Central memory CD4-positive, alpha-beta T cell (primary cell): Measurements from ENCODE around the gene SLC44A1.
A peak's percentile ranks its signal among the peaks of the same experiment; 100 is the strongest.

Source experiments
- DNase-seq: peaks from one replicate; pipeline ENCODE4 v3.0.0; 2022

Gene SLC44A1

DNA sequence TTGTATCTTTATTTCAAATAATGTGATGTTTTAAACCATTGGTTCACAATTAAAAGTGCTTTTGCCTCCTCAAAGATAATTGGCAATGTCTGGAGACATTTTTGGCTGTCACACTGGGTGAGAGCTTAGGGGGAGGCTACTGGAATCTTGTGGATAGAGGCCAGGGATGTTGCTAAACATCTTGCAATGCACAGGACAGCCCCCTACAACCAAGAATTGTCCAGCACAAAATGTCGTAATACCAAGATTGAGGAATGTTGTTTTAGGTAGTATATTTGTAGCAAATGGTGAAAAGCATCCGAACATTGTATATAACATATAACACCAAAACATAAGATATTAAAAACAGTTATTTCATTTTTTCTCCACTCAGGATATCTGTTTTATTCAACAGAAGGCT is 99.8 kb downstream of the SLC44A1 start:
- no peak for DNase-seq

DNA sequence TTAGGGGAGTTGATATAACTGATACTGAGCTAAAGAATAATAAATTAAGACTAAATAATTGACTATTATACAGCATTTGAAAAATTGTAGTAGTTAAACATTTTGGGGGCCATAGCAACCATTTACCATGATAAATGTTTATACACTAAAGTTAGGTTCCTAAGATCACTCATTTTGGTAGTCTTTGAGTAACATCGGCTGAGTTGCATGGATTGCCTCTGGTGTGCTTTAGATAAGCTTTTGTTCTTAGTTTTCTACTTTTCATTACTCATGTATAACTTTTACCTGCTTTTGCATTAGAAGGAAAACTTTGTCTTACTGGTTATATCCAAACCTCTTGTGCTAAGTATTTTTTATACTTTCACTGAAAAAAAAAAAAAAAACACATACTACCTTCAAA is 101.2 kb downstream of the SLC44A1 start:
- no peak for DNase-seq

DNA sequence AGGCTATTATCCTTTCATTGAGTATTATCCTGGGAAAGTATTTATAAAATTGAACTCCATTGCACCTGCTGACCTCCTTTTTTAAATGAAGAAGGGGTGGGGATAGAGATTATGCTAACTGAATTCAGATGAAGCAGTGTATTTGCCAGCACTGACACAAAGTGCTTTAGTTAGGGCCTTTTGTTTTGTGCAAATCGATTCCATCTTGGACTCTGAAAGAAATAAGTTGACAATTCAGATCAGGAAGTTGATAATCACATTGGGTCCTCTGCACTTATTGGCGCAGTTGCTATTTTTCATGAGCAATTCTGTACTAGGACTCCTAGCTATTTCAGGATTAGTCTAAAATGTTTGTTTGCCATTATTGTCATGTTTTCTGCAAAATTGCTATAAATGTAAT is 101.8 kb downstream of the SLC44A1 start:
- no peak for DNase-seq

DNA sequence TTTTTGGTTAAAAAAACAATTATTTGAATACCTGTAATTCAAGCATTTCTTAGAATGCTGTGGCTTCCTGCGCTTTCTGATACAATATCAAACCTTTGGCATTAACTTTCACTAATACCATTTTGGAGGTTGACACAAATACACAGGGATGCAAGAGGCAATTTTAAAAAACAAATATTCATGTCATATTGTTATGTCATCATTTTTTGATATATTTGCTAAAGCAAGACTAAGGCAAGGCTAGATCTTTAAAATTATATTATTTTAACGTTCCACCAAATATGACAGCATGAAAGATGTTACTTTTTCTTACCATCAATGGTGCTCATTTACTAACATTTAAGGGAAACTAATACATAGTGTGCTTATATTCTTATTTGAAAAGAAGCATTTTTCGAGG is 110.0 kb downstream of the SLC44A1 start:
- DNase-seq: no peak

DNA sequence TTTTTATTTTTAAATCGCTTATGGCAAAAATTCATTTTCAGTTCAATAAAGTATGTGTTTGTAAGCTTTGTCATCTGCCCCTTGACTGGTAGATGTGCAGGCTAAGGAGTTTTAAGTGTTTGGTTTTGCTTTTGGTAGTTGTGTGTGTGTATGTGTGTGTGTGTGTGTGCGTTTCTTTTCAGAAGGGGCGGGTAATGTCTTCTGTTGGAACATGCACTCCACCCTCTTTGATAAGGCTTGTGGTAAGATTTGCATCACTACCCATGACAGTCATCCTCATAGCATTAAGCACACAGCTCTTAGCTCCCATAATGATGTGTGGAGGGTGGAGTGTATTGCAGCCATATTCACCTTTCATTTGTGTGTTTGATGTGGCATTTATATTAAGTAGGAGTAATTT is 111.3 kb downstream of the SLC44A1 start:
- DNase-seq: peak; percentile 24

DNA sequence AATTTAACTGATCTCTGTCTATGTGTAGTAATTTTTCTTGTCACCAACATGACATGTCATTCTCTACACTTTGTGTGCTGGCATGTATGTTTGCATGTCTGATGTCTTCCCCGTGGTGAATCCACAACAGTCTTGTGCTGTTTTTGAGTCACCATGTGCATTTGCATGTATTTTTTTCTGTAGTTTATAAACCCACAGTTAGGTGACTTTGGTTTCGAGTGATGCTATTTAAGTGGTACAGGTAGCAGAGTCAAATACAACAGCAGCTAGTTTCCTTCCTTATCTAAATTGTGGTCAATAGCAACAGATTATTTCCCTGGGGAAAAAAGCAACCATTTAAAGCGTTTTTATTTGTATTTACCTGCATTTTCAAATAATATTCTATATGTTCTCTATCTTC is 113.5 kb downstream of the SLC44A1 start:
- DNase-seq: no peak

DNA sequence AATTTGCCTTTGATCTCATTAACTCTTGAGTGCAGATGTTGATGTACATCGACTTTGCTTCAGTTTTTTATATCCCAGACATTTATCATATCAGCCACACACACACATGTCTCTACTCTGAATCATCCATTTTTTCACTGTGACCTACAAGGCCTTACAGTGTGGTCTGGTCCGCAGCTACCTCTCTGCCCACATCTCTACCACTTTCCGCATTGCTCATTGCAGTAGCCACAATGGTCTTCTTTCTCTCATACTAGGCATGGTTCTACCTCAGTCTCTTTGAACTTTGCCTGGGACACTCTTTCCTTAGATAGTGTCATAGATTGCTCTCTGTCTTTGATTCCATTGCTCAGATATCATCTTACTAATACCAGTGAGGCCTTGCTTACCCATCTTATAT is 115.4 kb downstream of the SLC44A1 start:
- no peak for DNase-seq

DNA sequence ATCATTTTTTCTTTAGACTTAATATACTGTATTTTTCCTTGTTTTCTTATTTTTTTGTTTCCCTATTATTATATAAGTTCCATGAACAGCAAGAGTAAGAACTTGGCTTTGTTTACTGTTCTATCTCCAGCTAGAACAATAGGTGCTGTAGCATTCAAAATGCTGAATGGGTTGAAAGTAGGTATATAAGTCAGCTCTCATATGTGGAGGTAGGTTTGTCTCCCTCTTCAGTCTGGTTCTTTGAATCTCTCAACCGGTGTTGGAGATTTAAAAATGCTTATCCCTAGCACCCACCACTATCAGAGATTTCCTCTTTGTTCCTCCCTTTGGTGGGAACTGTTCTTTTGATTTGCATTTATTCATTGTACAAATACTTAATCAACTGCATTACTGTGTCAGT is 115.9 kb downstream of the SLC44A1 start:
- no peak for DNase-seq

DNA sequence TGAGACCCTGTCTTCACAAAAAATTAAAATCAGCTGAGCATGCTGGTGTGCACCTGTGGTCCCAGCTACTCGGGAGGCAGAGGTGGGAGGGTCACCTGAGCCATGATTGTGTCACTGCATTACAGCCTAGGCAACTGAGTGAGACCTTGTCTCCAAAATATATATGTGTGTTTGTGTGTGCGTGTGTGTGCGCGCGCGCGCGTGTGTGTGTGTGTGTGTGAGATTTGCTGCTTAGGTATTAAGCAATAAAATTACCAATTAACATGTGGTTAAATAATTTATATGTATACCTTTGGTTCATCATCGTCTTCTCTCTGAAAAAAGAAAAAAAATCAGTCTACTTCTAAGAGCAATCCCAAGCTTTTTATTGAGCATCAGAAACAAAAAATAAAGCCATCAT is 117.4 kb downstream of the SLC44A1 start:
- no peak for DNase-seq

DNA sequence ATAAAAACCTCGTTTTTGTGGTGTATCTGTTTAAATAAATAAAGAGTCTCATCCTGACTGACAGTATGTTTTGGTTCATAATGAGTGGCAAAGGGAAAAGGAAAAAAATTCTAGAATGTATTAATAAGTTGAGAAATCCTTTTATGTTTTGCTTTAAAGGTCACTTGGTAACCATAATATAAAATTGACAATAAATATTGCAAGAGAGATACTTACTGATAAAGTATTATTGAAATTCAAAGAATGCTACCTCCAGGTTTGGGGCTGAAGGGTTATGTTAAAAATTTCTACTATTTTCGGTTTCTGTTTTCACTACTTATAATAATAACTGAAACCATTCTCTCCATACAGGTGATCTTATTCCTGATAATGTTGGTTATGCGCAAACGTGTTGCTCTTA is 118.0 kb downstream of the SLC44A1 start:
- DNase-seq: no peak

DNA sequence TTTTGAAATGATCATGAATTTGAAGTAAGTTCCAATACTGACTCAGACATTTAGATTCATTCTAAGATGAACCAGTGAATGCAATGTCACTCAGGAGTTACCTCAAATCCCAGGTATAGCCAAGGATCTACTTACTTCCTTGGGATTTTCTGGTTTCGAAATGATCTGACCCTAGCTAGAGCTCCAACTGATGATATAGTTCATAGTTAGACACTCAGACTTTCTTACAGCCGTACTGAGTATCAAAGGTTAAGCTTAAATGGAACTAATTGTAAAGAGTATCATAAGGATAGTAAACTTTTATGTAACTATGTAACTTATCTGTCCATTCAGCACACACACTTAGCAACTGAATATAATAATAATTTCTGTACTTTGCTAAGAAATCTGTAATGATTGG is 119.4 kb downstream of the SLC44A1 start:
- DNase-seq: no peak

DNA sequence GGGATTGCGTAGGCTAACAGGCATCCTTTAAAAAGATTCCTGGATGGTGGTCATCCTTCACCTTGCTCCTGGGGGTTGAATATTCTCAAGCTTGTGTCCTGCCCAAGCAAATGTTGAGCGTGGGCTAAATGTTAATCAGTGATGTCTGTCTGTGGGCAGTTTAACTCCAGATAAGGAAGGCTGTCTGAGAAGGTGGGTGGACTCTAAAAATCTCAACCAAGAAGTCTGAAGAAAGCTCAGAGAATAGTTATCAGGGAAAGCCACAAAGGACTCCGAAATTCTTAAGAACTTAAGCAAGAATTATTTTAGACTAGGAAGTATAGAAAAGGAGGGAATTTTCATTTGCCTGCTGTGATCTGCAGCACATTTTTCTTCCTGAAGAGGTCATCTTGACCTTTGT is 125.5 kb downstream of the SLC44A1 start:
- no peak for DNase-seq

DNA sequence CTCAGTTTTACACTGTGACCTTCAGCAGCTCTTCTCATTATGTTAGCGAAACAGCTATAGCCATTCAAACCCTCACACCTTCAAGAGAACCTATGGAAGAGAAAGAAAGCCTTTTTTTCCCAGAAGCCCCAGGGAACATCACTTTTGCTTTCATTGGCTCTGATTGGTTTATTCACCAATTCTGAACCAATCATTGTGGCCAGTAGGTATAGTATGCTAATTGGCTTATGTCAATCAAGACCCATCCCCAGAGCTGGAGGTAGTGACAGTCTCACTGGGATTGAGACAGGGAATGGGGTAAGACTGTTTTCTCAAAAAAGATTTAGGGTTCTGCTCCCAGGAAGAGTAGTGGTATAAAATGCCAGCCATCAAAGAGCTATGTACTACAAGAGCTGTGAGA is 129.3 kb downstream of the SLC44A1 start:
- no peak for DNase-seq

DNA sequence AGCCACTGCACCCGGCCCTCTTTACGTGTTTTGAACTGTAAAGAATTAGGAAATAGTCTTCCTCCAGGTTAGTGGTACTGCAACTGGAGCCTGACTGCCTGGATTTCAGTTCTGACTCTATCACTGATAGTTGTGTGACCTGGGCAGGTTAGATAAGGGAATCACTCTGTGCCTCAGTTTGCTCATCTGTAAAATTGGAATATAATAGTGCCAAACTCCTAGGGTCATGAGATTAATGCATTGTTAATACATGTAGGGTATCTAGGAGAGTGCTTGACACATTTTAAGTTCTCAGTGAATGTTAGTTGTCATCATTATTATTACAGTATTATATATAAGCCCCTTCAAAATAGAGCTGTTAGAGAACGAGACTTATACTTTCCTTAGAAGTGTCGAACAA is 130.9 kb downstream of the SLC44A1 start:
- no peak for DNase-seq

DNA sequence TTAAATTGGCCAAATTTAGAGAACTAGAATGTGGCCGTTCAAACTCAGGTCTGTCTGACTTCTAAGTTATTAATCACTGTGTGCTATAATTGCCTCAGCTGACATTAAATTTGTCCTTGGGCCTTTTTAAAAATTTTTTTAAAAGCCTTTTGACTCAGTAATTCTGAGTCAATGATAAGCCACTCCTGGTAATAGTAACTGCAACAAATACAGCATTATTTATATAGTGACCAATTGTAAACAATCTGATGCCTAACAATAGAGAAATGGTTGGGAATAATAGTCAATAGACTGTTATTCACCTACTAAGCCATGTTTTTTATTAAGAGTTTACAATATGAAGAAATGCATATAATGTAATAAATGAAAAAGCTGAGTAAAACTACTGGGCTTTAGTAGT is 132.4 kb downstream of the SLC44A1 start:
- DNase-seq: no peak

DNA sequence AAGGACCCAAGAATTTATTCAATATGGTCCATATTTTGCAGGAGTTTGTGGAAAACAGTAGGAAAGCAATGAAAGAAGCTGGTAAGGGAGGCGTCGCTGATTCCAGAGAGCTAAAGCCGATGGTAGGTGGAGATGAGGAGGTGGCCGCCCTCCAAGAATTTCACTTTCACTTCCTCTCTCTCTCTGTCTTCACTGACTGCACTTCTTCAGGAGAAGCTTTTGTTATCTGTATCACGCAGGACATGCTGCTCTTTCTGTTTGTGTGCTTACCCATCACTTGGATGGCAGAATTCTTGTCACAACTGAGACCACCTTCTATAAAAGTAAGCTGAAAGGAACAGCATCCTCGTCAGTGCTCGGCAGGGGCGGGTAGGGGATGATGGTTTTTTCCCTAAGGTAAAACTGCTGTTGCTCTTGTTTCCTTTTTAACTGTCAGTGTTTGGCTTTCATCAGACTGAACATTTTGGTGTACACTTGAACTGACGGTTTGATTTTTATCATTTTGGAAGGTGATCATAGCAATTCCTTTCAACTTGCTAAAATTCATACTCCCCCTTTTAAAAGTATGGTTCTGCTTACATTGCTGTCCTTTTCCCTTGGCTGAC is 141.0 kb downstream of the SLC44A1 start:
- peak; percentile 22 for DNase-seq

DNA sequence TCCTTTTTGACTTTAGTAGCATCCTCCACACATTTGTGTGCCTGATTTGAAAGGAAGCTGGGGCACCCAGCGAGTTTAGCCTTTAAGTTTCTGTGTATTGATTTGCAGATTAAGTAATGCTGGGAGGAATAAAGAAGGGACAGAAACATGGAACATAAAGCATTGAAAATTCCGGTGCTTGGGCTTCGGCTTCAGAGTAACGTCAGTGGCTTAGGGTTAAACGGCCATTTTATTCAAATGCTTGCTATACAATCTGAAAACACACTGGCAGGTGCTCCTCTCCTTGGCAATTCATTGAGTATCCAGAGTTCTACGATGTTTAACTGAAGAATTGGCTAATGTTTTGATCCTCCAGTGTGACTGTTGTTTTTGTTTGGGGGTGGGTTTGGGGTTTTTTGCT is 145.3 kb downstream of the SLC44A1 start:
- no peak for DNase-seq

DNA sequence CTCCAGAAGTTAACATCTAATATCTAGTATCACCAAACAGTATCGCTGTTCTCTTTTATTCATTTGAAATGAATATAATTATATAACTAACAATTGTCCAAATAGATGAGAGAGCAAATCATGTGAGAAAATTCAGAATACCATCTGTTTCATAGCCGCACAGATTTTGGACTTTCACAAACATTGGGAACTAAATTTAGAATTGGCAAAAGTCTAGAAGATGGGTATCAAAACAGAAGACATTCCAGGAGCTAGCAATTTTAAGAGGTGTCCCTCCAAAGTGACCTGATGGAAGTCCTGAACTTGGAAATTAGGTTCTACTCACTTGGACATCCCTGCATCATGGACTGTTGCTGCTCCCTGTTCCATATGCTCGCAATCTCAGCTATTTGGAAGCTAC is 146.4 kb downstream of the SLC44A1 start:
- no peak for DNase-seq

DNA sequence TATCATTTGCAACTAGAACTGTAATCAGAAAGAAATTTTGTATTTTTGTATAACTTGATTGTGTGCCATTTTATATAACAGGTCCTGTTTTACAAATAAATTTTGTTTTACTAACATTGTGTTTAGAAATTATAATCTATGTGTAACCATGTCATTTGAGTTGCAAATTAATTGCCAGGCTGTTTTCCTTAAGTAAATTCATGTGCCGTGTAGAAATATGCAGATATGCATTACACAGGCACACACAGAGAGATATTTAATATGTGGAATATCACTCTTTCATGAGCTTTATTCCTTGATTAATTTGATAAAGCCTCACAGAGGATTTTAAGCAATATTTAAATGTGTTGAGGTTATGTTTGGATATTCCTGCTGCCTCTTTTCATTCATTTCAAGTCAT is 146.8 kb downstream of the SLC44A1 start:
- no peak for DNase-seq

DNA sequence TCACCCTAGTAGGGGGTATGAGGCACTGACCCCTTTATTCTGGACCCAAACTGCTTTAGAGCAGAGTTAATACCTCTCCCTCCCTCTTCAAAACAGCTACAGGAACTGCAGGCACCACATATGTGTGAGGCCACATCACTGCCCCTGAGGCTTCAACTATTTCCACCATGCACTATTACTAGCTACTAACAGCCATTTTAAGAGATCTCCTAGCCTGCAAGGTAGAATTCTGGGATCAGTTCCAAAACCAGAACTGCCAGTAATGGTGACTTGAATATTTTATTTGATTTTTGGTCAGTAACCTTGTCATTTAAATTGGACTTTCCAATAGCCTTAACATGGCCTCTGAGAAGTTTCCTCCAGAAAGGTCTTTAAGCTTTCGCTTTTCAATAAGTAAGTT is 148.1 kb downstream of the SLC44A1 start:
- DNase-seq: no peak

DNA sequence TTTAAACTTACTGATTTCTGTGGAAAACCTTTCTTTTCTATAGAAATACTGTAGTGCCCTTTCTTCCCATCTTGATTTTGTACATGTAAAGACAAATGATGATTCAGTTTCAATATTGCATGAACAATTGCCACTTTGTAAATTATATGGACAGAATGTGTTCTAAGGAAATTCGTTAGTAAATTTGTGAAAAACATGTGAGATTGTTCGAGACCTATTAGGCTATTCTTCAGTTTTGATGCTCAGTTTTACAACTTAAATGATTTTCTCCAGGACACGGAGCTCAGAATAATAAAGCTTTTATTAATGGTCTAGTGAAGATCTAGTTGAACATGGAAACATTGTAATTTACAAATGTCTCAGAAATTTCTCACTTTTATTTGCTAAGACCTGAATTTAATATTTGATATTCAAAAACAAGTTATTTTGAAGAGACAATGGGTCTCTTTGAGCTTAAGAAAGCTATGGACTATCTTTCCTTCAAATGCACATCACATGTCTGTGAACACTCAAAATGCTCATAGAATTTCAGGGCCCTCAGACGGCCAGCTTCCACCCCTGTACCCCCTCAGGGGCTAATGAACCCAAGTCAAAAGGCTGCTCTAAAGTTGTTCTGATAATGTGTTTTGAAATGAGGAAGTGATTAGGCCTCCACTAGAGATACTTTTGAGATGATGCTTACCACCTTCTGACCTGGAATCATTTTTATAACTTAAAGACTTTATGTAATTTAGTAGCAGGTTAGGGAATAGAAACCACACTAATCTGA is 149.3 kb downstream of the SLC44A1 start:
- no peak for DNase-seq

DNA sequence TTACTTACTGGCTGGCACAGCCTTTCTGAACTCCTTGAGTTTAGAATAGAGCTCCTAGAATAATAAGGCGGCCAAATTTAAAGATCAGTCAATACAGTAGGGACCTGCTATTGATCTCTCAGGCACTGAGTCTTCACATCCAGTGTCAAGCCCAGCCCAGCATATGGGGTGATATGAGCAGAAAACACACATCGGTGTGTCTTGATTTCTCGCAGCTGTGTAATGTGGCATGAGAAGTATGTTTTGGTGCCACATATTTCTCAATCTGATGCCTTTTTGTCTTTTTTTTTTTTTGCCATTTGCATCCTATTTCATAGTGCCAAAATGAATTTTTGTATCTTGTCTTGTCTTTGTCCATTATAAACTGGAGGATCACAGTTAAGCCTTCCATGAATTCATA is 152.0 kb downstream of the SLC44A1 start:
- DNase-seq: no peak

DNA sequence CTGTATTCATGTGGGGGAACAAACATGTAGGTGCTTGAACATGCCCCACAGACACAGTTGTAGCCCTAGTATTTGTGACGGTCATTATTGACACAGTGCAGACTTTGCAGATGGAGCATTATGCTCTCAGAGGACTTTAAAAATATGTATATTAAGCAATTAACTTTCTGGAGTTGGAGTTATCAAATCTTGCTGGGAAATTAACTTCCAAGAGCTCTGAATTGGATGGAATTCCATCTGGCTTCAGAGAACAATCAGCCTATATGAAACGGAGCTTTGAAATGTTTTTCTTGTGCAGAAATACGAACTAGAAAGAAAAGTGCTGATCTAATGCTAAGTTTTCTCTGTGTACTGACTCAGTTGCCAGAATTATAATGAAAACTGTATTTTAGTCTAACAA is 152.4 kb downstream of the SLC44A1 start:
- no peak for DNase-seq

DNA sequence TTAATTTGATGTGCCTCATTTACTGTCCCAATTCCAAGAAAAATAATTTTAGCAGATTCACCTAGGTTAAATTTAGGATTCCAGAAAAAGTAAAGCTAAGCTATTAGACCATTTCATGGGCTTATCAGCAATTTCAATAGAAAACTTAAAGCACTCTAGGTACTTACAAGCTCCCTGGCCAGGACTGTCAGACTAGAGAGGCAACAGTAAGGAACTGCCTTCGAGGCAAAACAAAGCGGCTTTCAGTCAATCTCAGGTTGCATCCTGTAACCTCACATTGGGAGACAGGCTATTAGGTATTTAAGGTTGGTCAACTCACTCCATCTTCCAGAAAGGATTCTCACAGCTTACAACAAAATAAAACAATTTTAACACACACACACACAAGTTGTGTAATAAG is 154.7 kb downstream of the SLC44A1 start:
- DNase-seq: no peak

DNA sequence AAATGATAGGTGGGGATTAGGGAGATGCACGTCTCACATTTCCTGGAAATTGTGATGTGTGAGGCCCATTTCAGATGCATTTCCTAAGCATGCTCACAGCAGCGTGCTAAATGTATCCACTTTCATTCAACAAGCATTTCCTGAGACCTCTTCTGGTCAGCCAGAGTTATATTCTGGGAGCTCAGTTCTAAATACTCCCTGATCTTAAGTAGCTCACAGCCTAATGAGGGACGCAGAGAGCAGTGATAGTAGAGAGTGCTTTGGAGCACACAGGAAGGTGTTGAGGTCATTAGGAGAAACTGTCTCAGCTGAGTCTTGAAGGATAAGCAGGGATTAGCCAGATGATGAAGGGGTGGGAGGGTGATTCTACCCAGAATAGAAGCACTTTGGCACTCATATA is 157.2 kb downstream of the SLC44A1 start:
- DNase-seq: no peak
